H1 (cell line): ENCODE data around the gene FARS2. TPM values are rescaled to one million over a fixed set of nuclear protein-coding genes. Genes with fewer than 3 reads are reported as not detected.

Experiments used
- CTCF ChIA-PET: fragments of 300-600 bp; sonication (Branson Sonifier 250); formaldehyde crosslinking; loops from one replicate; lab custom pipeline; 2021; ENCODE audit not compliant: partially characterized antibody; lab: Charles Lee
- POLR2A ChIA-PET: fragments of 300-600 bp; sonication (Branson Sonifier 250); formaldehyde crosslinking; loops from one replicate; lab custom pipeline; 2021; ENCODE audit warnings: inconsistent platforms; ENCODE audit not compliant: partially characterized antibody; lab: Charles Lee
- DNase-seq, 2 experiments: peaks; one replicate each; pipeline versions ENCODE4 v3.0.0 to v3.0.0-alpha.2; 2010 to 2022; ENCODE audit warnings: low spot score in 2 of 2, low read depth in 1 of 2, mixed read lengths in 1 of 2
- FAIRE-seq: peaks from 2 replicates; lab custom pipeline; 2011; peaks lifted over from hg19 to GRCh38; lab: Jason Lieb, UNC
- H2AFZ ChIP-seq: 2 replicates; pipeline ENCODE4 v1.8.1; 2012; ENCODE audit warnings: low read length, inconsistent platforms
- H2AK5ac ChIP-seq: 2 replicates; pipeline ENCODE4 v1.6.1; 2013; ENCODE audit warnings: low read depth, low read length
- H2BK120ac ChIP-seq: replicated peaks from 2 replicates; pipeline ENCODE3; 2013; ENCODE audit warnings: low read depth, low read length, inconsistent platforms
- H2BK12ac ChIP-seq: 2 replicates; pipeline ENCODE4 v1.6.1; 2013; ENCODE audit warnings: low read depth, low read length
- H2BK15ac ChIP-seq: 2 replicates; pipeline ENCODE4 v1.6.1; 2013; ENCODE audit warnings: low read length
- H2BK20ac ChIP-seq: 2 replicates; pipeline ENCODE4 v1.6.1; 2013; ENCODE audit warnings: low read length
- H2BK5ac ChIP-seq: 2 replicates; pipeline ENCODE4 v1.6.1; 2013; ENCODE audit warnings: low read depth, low read length
- H3K14ac ChIP-seq: 2 replicates; pipeline ENCODE4 v1.6.1; 2013; ENCODE audit warnings: inconsistent platforms; ENCODE audit not compliant: insufficient read length
- H3K18ac ChIP-seq: 2 replicates; pipeline ENCODE4 v1.6.1; 2013; ENCODE audit warnings: low read length; ENCODE audit errors: extremely low read depth
- H3K23ac ChIP-seq: 2 replicates; pipeline ENCODE4 v1.6.1; 2013; ENCODE audit warnings: inconsistent platforms; ENCODE audit not compliant: insufficient read length
- H3K23me2 ChIP-seq: 2 replicates; pipeline ENCODE4 v1.6.1; 2013; ENCODE audit warnings: low read depth, low read length
- H3K27ac ChIP-seq: 2 replicates; pipeline ENCODE4 v1.6.1; 2011; ENCODE audit warnings: low read depth, low read length, inconsistent platforms
- H3K27me3 ChIP-seq, 4 experiments: replicated peaks in 1 of 4; 1 replicate in 1 of 4; 2 replicates in 3 of 4; pipeline versions ENCODE4 v1.6.1 to v1.8.1; 2011 to 2013; ENCODE audit warnings: low read length in 3 of 4, mild to moderate bottlenecking in 3 of 4, inconsistent platforms in 2 of 4, mixed read lengths in 2 of 4, moderate library complexity in 1 of 4; ENCODE audit not compliant: control insufficient read depth in 3 of 4, insufficient read depth in 3 of 4; ENCODE audit errors: extremely low read depth in 1 of 4
- H3K36me3 ChIP-seq, 4 experiments: 2 replicates each; pipeline versions ENCODE4 v1.6.1 to v1.8.1; 2011 to 2013; ENCODE audit warnings: mild to moderate bottlenecking in 4 of 4, low read length in 3 of 4, moderate library complexity in 2 of 4, control low read depth in 1 of 4, inconsistent platforms in 1 of 4; ENCODE audit not compliant: insufficient read depth in 4 of 4, control insufficient read depth in 2 of 4
- H3K4ac ChIP-seq: replicated peaks from 2 replicates; pipeline ENCODE3; 2013; ENCODE audit warnings: low read length, low read depth, mixed read lengths, inconsistent platforms; ENCODE audit not compliant: insufficient read length
- H3K4me1 ChIP-seq, 4 experiments: replicated peaks in 1 of 4; 1 replicate in 1 of 4; 2 replicates in 3 of 4; pipeline versions ENCODE4 v1.6.1 to v1.8.1; 2011 to 2013; ENCODE audit warnings: low read length in 3 of 4, inconsistent platforms in 2 of 4, mixed read lengths in 1 of 4; ENCODE audit not compliant: insufficient read depth in 4 of 4, control insufficient read depth in 3 of 4
- H3K4me2 ChIP-seq, 2 experiments: 2 replicates each; pipeline versions ENCODE4 v1.6.1 to v1.8.1; 2011 to 2013; ENCODE audit warnings: low read depth in 2 of 2, low read length in 2 of 2, control low read depth in 1 of 2, inconsistent platforms in 1 of 2, mild to moderate bottlenecking in 1 of 2; ENCODE audit not compliant: insufficient read depth in 1 of 2
- H3K4me3 ChIP-seq, 4 experiments: fragments of 200-600, 300-600 bp in 1 of 4; sonication (generic), shearing (Covaris generic), sonication (Bioruptor Twin) in 1 of 4; 2 replicates each; pipeline versions ENCODE4 v1.5.1 to v1.8.1; 2011 to 2016; ENCODE audit warnings: low read length in 4 of 4, low read depth in 3 of 4, control low read depth in 2 of 4, inconsistent platforms in 2 of 4, mild to moderate bottlenecking in 2 of 4, mixed read lengths in 1 of 4, moderate library complexity in 1 of 4; ENCODE audit not compliant: insufficient read depth in 2 of 4; ENCODE audit errors: extremely low read depth in 1 of 4
- H3K56ac ChIP-seq: replicated peaks from 2 replicates; pipeline ENCODE3; 2013; ENCODE audit warnings: low read depth, mild to moderate bottlenecking, mixed read lengths, low read length, inconsistent platforms; ENCODE audit not compliant: insufficient read length
- H3K79me1 ChIP-seq: 2 replicates; pipeline ENCODE4 v1.6.1; 2013; ENCODE audit warnings: low read depth, low read length, control low read depth
- H3K79me2 ChIP-seq, 2 experiments: 2 replicates each; pipeline versions ENCODE4 v1.6.1 to v1.8.1; 2012 to 2013; ENCODE audit warnings: low read length in 2 of 2, mild to moderate bottlenecking in 2 of 2, inconsistent platforms in 1 of 2; ENCODE audit not compliant: insufficient read depth in 2 of 2, control insufficient read depth in 1 of 2
- H3K9ac ChIP-seq, 4 experiments: replicated peaks in 1 of 4; 1 replicate in 1 of 4; 2 replicates in 3 of 4; pipeline versions ENCODE4 v1.6.1 to v1.8.1; 2011 to 2013; ENCODE audit warnings: low read depth in 3 of 4, low read length in 3 of 4, control low read depth in 2 of 4, mild to moderate bottlenecking in 2 of 4, moderate library complexity in 2 of 4, inconsistent platforms in 1 of 4; ENCODE audit errors: extremely low read depth in 1 of 4
- H3K9me3 ChIP-seq, 2 experiments: 2 replicates each; pipeline versions ENCODE4 v1.6.1 to v1.8.1; 2012 to 2013; ENCODE audit warnings: mild to moderate bottlenecking in 2 of 2, moderate library complexity in 2 of 2, control low read depth in 1 of 2, inconsistent platforms in 1 of 2, low read depth in 1 of 2, low read length in 1 of 2, mixed read lengths in 1 of 2; ENCODE audit not compliant: insufficient read depth in 2 of 2
- H4K20me1 ChIP-seq, 2 experiments: replicated peaks in 1 of 2; 2 replicates each; pipeline versions ENCODE3 to v1.8.1; 2011 to 2013; ENCODE audit warnings: inconsistent platforms in 2 of 2, low read length in 2 of 2, mild to moderate bottlenecking in 1 of 2; ENCODE audit not compliant: insufficient read depth in 2 of 2, control insufficient read depth in 1 of 2
- H4K5ac ChIP-seq: 2 replicates; pipeline ENCODE4 v1.6.1; 2013; ENCODE audit warnings: low read length, low read depth, mixed read lengths, inconsistent platforms; ENCODE audit not compliant: insufficient read length
- H4K8ac ChIP-seq: 2 replicates; pipeline ENCODE4 v1.8.0; 2013; ENCODE audit warnings: mild to moderate bottlenecking, moderate library complexity, low read length, inconsistent platforms; ENCODE audit not compliant: insufficient read depth; ENCODE audit errors: extremely low read depth
- H4K91ac ChIP-seq: replicated peaks from 2 replicates; pipeline ENCODE3; 2013; ENCODE audit warnings: low read length, mixed read lengths, inconsistent platforms; ENCODE audit not compliant: insufficient read length
- ATF2 ChIP-seq: IDR thresholded peaks from 2 replicates; pipeline ENCODE4 v1.6.1; 2012; ENCODE audit warnings: low read length, inconsistent platforms
- CBX5 ChIP-seq: fragments of 300-800, 300-1000 bp; sonication (generic); IDR thresholded peaks from 2 replicates; pipeline ENCODE4 v1.7.1; 2016; ENCODE audit warnings: antibody characterized with exemption, low read length, low read depth
- HDAC2 ChIP-seq, 2 experiments: fragments of 300-600 bp in 1 of 2; sonication (generic) in 1 of 2; IDR thresholded peaks; 2 replicates each; pipeline ENCODE4 v1.6.1; 2011 to 2012; ENCODE audit warnings: low read depth in 2 of 2, low read length in 2 of 2, mild to moderate bottlenecking in 2 of 2, moderate library complexity in 2 of 2, borderline replicate concordance in 1 of 2, inconsistent platforms in 1 of 2
- NRF1 ChIP-seq: IDR thresholded peaks from 2 replicates; pipeline ENCODE4 v1.6.1; 2011; ENCODE audit warnings: mild to moderate bottlenecking, low read depth, low read length, improper control_type of control experiment
- POLR2AphosphoS5 ChIP-seq: IDR thresholded peaks from 2 replicates; pipeline ENCODE4 v1.6.1; 2011; ENCODE audit warnings: low read depth, low read length
- RBBP5 ChIP-seq: IDR thresholded peaks from 2 replicates; pipeline ENCODE4 v1.7.1; 2012; ENCODE audit warnings: low read depth, mild to moderate bottlenecking, inconsistent platforms, low read length, moderate library complexity, borderline replicate concordance
- SIN3A ChIP-seq, 2 experiments: IDR thresholded peaks in 1 of 2; conservative IDR thresholded peaks in 1 of 2; 2 replicates each; pipeline ENCODE4 v1.6.1; 2011 to 2012; ENCODE audit warnings: low read length in 2 of 2, improper control_type of control experiment in 1 of 2, low read depth in 1 of 2, mild to moderate bottlenecking in 1 of 2
- TAF7 ChIP-seq: optimal IDR thresholded peaks from 2 replicates; pipeline ENCODE3; 2011; ENCODE audit warnings: low read depth, mild to moderate bottlenecking, inconsistent platforms, low read length, moderate library complexity, borderline replicate concordance
- TEAD4 ChIP-seq: IDR thresholded peaks from 2 replicates; pipeline ENCODE4 v1.6.1; 2012; ENCODE audit warnings: low read depth, low read length, inconsistent platforms, mixed read lengths
- YY1 ChIP-seq: IDR thresholded peaks from 2 replicates; pipeline ENCODE4 v1.6.1; 2011; ENCODE audit warnings: low read depth, mild to moderate bottlenecking, low read length
- ZNF274 ChIP-seq: IDR thresholded peaks from 2 replicates; pipeline ENCODE4 v1.7.0; 2012; ENCODE audit warnings: low read length, borderline replicate concordance; ENCODE audit errors: extremely low read depth
- whole genome bisulfite sequencing, 2 experiments: shearing (Covaris generic) in 1 of 2; methylation state at CpG; one replicate each; pipeline versions ENCODE4 v1.1.6 to v1.1.7; 2013 to 2015; ENCODE audit warnings: low lambda C conversion rate in 2 of 2, mixed read lengths in 2 of 2, inconsistent platforms in 1 of 2, low coverage in 1 of 2, missing lambda C conversion rate in 1 of 2; ENCODE audit not compliant: insufficient replicate concordance in 2 of 2, insufficient coverage in 1 of 2, insufficient read length in 1 of 2; ENCODE audit errors: extremely low coverage in 1 of 2, missing lambda C conversion rate in 1 of 2; 5-methylcytosine and 5-hydroxymethylcytosine counted together
- polyA plus RNA-seq, 7 experiments: library from polyadenylated mRNA; depleted of rRNA in 3 of 7; stranded (reverse) in 5 of 7; unstranded in 2 of 7; fragments of >200 nt in 5 of 7; fragments of 200-250 nt in 2 of 7; gene quantifications; 1 replicate in 5 of 7; 2 replicates in 1 of 7; 4 replicates in 1 of 7; pipeline versions ENCODE4 v1.2.1 to v1.2.3, GENCODE V29; 2011 to 2013; ENCODE audit warnings: missing spikeins in 2 of 7, mixed read lengths in 2 of 7
- total RNA-seq: library from RNA; stranded (reverse); fragmentation: NEBNext Ultra II Directional; extraction: Animal tissue kit (Norgen Biotek cat#: 25700); gene quantifications from 2 replicates; pipeline ENCODE4 v1.2.1, GENCODE V29; 2021

The FARS2 gene
- total and polyA plus RNA-seq, 2 of the 8 experiments (the other 6 are each of a cell fraction or from before 2014, with no cell fraction given) = 11.7 to 14.4 TPM

GRCh38 chr6:5664149-5664548, 402.8 kb downstream of the FARS2 start:
- Histone ChIP-seq H3K79me1 (no peaks in the 10 kb centered on the region), H3K4me3 (no peak overlapping the region), H3K9ac (no peak overlapping the region), H3K23me2 (no peaks in the 10 kb centered on the region), H3K14ac (no peak overlapping the region), H4K91ac (no peak overlapping the region), H4K8ac (no peak overlapping the region), H2BK120ac (no peak overlapping the region), H2BK12ac (no peak overlapping the region), H3K56ac (no peak overlapping the region), H3K9me3 (no peaks in the 10 kb centered on the region), H4K20me1 (no peaks in the 10 kb centered on the region), H3K4ac (no peak overlapping the region), H3K27me3 (no peaks in the 10 kb centered on the region), H3K79me2 (no peaks in the 10 kb centered on the region), H3K27ac (no peak overlapping the region), H2BK5ac (no peak overlapping the region), H4K5ac (no peak overlapping the region), H3K36me3 (no peaks in the 10 kb centered on the region), H2BK20ac (no peak overlapping the region), H3K4me1 (peaks cover 0 to 12% (median 3%) of the 10 kb centered on the region in 4 experiments; a peak in 5 of 7 replicates), H3K4me2 (no peak overlapping the region), H2BK15ac (no peak overlapping the region), H3K23ac (no peak overlapping the region), H3K18ac (no peak overlapping the region), H2AK5ac (no peak overlapping the region), H2AFZ (no peak overlapping the region)
- WGBS, 2 experiments = 81% methylated on average over 3 of the region's 3 CpGs; no CpG with 5 or more reads in 1 of the 2 experiments
- TF ChIP-seq TAF7 = no peak
- no peak for TF ChIP-seq YY1
- TF ChIP-seq ATF2 = no peak
- no peak for TF ChIP-seq POLR2AphosphoS5
- no peak for TF ChIP-seq TEAD4
- TF ChIP-seq CBX5 = no peak
- TF ChIP-seq ZNF274 = no peak
- TF ChIP-seq SIN3A (conservative IDR thresholded peaks at IDR 0.05 in 1 of 2, IDR thresholded peaks at IDR 0.05 in 1 of 2; ENCODE audit: low read depth in 1 of 2, low read length in 2 of 2) = no peak
- no peak for TF ChIP-seq HDAC2 (IDR thresholded peaks at IDR 0.05; ENCODE audit: borderline replicate concordance in 1 of 2, low read depth in 2 of 2, low read length in 2 of 2)
- no peak for TF ChIP-seq RBBP5
- TF ChIP-seq NRF1 = no peak
- FAIRE-seq (no peak), DNase-seq (no peak)
- POLR2A ChIA-PET = no interaction called here
- CTCF ChIA-PET = interaction anchor here (1.0 to 1.5 kb wide), 4 partner anchors 9 to 242 kb away, joined by 3 to 5 read pairs (median 4); no protein-coding TSS in a partner anchor
